Hematopoietic multipotent progenitor cell treated with erythropoietin and hydrocortisone succinate and interleukin-3 and kit ligand, for 17 days (in vitro differentiated cells): ENCODE measurements around the gene PLIN4.
"Not testable (repeated sequence)": the region's sequence is repeated elsewhere in the genome, so short reads cannot be mapped to it uniquely, and the experiment has no call there.

Source experiments
- DNase-seq: peaks from one replicate; pipeline ENCODE4 v3.0.0-alpha.2; 2015; ENCODE audit warnings: low spot score

The PLIN4 gene, protein sequence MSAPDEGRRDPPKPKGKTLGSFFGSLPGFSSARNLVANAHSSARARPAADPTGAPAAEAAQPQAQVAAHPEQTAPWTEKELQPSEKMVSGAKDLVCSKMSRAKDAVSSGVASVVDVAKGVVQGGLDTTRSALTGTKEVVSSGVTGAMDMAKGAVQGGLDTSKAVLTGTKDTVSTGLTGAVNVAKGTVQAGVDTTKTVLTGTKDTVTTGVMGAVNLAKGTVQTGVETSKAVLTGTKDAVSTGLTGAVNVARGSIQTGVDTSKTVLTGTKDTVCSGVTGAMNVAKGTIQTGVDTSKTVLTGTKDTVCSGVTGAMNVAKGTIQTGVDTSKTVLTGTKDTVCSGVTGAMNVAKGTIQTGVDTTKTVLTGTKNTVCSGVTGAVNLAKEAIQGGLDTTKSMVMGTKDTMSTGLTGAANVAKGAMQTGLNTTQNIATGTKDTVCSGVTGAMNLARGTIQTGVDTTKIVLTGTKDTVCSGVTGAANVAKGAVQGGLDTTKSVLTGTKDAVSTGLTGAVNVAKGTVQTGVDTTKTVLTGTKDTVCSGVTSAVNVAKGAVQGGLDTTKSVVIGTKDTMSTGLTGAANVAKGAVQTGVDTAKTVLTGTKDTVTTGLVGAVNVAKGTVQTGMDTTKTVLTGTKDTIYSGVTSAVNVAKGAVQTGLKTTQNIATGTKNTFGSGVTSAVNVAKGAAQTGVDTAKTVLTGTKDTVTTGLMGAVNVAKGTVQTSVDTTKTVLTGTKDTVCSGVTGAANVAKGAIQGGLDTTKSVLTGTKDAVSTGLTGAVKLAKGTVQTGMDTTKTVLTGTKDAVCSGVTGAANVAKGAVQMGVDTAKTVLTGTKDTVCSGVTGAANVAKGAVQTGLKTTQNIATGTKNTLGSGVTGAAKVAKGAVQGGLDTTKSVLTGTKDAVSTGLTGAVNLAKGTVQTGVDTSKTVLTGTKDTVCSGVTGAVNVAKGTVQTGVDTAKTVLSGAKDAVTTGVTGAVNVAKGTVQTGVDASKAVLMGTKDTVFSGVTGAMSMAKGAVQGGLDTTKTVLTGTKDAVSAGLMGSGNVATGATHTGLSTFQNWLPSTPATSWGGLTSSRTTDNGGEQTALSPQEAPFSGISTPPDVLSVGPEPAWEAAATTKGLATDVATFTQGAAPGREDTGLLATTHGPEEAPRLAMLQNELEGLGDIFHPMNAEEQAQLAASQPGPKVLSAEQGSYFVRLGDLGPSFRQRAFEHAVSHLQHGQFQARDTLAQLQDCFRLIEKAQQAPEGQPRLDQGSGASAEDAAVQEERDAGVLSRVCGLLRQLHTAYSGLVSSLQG (N-terminal part only)

DNA sequence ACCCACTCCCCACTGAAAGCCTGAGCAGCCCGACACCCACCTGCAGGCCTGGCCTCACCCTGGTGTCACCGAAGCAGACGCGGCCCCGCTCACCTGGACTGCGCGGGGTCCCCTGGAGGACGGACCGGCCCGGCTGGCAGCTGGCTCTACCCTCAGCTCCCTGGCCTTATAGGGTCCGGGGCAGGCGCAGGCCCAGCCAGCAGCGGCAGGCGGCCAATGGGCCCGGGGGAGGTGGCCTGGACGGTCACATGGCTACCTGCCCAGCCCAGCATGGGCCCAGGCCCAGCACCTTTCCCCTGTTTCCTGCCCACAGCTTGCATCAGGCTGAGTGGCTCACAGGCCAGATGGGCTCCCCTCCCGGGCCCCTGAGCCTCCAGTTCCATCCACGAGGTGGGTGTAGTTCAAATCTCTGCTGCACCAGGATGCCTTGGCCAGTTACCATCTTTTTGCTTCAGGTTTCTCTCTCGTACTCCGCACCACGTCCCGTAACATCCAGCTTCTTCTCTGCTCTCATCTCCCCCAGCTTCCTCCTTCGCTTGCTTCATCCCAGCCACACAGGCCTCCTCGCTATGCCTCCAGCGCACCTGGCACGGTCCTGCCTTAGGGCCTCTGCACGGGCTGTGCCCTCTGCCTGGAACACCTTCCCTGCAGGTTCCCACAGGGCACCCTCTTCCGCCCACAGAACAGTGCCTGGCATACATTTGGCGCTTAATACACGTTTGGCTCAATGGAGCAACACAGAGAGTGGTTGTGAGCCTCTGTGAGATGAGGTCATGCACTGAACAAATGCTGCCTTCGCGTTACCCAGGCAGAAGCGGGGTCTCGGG lies at the start of gene PLIN4:
Gene PLIN4 (minus strand): TSS at position 142 of the 827 bp plus-strand sequence. CDS start 214 bp downstream, outside the sequence.
- DNase-seq: no peak

DNA sequence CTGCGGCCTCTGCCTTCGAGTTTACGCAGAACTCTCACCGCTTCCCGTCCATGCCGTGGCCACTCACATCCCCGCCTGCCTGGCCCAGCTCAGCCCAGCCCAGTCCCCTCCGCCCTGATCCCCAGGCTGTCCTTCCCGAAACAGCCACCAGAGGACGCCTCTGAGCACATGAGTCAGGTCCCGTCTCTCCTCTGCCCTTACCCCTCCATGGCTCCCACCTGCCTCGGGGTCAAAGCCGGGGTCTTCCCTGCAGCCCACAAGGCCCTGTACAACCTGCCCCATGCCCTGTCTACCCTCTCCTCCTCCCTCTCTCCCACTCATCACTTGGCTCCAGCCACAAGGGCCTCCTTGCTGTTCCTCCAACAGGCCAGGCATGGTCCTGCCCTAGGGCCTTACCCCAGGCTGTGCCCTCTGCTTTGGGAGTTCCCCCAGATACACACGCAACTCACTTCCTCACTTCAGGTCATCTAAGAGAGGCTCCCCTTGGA lies 49.3 kb upstream of the PLIN4 start:
- DNase-seq: peak; percentile 63

DNA sequence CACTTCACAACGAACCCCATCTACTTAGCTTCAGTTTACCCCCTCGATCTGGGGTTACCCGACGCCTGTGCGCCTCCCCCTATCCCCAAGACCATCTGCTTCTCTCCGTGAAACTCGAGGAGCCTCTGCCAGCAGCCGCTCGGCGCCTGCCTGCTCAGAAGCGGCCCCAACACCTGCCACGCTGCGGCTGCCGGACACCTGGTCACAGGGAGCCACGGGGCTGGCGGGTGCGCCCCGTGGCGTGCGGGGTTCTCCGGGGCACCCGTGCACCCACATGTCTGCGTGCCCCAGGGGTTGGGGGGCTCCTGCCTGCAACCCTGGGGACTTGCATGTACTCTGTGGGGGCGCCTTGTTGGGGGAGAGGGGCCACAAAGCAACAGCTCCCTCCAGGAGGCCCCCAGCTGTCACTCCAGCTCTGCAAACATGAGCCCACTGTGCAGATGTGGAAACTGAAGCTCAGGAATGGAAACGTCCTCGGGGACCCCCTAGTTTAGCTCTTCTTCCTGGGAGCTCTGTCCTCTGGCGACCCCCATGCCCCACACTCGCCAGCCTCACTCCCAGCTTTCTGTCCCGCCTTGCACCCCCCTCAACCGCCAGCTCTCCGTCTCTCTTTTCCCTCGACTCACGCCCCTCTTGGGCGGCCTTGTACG lies 48.2 kb upstream of the PLIN4 start:
- no peak for DNase-seq

DNA sequence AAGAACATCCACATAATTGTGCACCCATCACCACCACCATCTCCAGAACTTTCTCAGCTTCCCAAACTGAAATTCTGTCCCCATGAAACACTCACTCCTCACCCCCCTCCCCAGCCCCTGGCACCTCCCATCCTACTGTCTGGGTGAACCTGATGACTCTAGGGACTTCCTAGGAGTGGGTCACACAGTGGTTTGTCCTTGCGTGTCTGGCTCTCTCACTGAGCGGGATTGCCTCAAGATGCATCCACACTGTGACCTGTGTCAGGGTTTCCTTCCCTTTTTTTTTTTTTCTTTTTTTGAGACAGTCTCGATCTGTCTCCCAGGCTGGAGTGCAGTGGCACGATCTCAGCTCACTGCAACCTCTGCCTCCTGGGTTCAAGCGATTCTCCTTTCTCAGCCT lies 45.3 kb upstream of the PLIN4 start:
- DNase-seq: not testable (repeated sequence)

DNA sequence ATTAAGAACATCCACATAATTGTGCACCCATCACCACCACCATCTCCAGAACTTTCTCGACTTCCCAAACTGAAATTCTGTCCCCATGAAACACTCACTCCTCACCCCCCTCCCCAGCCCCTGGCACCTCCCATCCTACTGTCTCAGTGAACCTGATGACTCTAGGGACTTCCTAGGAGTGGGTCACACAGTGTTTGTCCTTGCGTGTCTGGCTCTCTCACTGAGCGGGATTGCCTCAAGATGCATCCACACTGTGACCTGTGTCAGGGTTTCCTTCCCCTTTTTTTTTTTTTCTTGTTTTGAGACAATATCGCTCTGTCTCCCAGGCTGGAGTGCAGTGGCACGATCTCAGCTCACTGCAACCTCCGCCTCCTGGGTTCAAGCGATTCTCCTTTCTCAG lies 43.8 kb upstream of the PLIN4 start:
- DNase-seq: not testable (repeated sequence)

DNA sequence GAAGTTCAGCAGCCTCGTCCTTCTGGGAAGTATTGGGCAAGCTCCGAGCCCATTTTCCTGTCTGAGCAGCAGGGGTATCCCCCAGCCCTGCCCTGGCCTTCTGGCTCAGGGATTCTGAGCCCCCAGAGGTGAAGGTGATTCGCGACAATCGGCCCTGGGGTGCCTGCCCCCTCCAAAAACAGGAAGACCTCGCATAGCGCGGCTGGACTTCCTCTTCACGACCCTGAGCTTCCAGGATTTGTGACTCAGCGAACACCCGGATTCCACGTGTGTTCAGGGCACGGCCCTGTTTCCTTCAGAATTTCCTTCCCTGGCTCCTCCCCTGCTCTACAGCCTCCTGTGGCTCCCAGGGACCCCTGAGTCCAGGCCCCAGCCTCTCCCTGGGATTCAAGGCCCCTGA lies 41.3 kb upstream of the PLIN4 start, which contains the start of gene SEMA6B:
Gene SEMA6B (minus strand): TSS at position 116 of the 400 bp plus-strand sequence. CDS start 1,227 bp downstream, outside the sequence.
- no peak for DNase-seq

DNA sequence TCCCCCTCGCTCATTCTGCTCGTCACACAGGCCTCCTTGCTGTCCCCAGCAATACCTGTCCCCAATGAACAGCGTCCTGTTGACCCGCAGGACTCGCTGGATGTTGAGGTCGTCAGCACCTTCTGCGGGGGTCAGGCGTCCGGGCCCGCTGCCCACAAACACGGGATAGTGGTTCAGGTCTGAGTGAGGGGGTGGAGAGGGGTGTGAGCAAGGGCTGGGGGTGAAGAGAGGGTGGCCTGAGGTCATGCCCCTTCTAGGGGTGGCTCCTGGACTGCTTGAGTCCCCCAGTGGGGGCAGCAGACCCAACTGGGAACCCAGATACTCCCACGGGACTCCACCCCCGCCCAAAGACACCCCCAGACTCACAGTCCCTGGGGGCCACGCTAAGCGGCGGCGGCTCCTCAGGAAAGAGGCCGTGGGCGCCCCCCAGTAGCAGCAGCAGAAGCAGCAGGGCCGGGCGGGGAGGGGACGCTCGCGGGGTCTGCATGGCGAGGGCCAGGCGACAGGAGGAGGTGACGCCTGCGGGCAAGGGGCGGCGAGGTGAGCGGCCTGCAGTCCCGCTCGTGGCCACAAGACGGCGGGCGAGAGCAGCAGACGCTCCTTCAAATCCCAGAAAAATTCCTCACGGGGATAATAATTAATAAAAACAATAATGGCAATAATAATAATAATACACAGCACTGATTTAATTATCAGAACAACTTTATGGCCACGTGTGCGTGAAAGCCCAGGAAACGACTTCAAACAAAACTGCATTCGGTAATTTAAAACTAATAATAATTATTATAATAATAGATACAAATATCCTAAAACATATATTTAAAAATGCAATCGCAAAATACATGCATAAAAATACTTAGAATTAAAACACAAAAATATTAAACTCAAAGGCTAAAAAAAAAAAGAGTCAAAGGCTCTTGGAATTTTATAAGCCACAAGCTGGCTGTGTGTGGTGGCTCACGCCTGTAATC lies 40.0 kb upstream of the PLIN4 start:
- peak; percentile 30 for DNase-seq

DNA sequence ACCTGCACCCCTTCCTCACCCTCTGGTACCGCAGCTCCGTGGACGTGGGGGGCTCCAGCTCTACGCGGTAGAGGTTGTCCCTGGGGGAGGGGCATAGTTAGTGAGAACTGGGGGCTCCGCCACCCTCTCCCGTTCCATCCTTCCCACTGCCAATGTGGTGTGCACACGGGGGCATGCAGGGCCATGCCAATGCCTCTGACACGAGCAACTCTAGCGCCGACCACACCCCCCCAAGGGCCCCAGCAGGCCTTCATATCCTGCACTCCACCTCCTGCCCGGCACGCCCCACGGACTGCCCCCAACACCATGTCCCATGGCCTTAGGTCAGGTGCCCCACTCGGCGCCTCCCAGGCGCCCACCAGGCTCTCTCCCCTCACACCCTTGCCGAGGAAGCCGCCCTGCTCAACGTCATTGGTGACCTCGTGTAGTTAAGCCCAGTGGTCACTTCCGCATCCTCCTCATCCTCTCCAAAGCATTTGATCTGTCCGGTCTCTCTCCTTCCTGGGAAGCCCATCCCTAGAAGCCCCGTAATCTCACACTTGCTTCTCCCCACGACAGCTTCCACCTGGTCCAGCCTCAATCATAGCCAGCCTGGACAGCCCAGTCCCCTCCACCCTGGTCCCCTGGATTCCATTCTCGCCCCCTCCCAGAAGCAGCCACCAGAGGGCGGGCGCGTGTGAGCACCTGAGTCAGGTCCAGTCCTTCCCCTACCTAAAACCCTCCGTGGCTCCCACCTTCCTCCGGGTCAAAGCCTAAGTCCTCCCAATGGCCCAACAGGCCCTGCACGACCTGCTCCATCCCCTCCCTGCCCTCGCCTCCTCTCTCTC lies 39.1 kb upstream of the PLIN4 start:
- no peak for DNase-seq

DNA sequence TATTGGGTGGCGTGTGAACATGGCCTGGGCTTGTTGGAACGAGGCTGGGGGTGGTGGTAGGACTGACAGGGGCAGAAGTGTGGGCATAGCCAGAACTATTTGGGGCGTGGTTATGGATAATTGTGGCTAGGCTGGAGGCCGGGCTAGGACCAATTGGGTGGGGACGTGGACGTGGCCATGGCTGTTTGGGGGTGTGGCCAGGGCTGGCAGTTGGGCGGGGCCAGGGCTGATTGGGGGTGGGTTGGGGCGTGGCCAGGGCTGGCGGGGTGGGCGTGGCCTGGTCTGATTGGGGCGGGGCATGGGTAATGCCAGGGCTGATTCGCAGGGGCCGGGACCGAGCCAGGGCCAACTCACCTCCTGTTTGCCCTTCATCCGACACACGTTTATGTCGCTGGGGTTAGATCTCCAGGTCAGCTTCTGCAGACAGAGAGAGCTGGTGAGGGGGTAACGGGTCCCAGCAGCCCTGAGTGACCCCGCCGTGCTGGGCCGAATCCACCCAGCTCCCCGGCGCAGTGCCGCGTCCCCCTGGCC lies 38.4 kb upstream of the PLIN4 start:
- peak; percentile 75 for DNase-seq

DNA sequence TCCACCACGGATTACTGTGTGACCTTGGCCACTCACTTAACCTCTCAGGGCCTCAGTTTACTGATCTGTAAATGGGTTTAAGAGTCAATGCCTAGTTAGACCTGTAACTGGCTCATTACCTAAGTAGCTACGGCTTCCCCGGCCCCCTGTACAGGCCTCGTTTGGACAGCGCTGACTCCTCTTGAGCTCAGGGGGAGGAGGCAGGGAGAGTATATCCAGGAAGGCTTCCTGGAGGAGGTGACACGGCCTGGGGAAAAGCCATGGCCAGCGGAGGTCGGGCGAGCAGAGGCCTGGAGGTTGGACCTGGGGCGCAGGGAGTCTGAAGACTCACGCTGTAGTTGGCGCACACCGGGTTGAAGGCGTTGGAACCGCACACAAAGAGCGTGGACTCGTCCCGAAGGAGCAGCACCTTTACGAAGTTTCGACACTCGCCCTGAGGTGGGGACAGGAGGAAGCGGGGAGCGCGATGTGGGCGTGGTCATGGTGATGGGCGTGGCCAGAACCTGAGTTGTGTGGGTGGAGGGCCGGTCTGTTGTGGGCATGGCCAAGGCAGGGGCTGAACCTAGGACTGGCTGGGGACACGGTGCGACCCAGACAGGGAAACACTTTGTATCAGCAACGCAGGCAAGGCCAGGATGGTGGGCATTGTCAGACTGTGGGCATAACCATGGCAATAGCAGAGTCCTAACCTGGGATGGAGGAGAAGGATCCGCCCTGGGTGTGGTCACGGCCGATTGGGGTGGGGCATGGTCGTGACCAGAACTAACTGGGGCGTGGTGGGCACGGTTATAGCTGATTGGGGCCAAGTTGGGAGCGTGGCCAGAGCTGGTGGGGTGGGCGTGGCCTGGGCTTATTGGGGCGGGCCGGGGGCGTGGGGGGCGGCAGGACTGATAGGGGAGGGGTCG lies 37.6 kb upstream of the PLIN4 start:
- DNase-seq: peak; percentile 80

DNA sequence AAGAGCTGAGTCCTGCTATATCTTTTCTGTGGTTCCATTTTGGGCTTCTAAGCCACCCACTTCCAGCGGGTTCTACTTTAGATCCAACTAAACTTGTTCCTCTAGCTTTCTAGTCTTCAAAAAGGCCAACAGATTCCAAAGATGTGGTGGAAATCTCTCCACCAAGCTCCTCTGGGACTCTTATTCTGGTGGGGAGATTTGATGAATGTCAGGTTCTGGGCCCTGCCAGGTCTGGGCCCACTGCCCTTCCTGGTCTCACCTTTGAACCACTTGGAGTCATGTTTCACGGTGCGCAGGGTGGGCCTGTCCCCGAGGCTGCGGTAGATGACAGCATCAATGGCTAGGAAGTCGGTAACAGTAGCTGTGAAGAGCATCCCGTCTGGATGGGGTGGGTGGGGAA lies 36.4 kb upstream of the PLIN4 start:
- no peak for DNase-seq

DNA sequence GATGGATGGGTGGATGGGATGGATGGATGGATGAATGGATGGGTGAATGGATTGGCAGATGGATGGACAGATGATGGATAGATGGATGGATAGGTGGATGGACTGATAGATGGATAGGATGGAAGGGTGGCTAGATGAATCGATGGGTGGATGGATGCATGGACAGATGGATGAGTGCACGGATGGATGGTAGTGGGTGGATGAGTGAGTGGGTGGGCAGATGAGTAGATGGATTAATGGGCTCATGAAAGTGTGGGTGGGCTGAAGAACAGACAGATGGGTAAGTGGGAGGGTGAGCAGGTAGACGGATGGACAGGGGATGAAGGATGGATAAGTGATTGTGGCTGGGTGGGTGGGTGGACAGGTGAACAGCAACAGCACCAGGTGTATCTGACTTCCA lies 35.5 kb upstream of the PLIN4 start:
- no peak for DNase-seq

DNA sequence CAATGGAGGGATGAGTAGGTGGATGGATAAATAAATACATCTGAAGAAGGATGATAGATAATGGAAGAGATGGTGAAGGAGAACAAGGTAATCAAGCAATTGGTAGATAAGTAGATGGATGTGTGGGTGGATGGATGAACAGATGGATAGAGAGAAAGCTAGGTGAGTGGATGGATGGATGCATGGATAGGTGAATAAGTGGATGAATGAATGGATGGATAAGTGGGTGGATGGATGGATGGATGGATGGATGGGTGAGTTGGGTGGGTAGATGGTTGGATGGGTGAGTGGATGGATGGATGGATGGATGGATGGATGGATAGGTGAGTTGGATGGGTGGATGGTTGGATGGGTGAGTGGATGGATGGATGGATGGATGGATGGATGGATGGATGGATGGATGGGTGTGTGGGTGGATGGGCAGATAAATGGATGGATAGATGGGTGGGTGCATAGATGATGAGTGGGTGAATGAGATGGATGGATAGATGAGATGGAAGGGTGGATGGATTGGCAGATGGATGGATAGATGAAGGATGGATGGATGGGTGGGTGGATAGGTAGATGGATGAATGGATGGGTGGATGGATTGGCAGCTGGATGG lies 34.9 kb upstream of the PLIN4 start:
- DNase-seq: no peak

DNA sequence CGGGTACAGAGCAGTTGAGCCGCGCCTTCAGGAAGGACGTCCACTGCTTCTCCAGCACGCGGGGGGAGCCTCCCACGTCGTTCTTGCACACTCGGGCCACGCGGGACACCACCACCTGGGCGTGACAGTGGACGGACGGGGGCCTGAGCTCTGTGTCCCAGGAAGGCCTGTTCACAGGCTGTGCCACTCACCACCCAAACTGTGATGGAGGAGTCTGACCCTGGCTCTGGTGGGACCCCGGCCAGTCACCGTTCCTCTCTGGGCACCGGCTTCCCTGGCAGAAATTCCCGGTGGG lies 34.2 kb upstream of the PLIN4 start:
- no peak for DNase-seq

DNA sequence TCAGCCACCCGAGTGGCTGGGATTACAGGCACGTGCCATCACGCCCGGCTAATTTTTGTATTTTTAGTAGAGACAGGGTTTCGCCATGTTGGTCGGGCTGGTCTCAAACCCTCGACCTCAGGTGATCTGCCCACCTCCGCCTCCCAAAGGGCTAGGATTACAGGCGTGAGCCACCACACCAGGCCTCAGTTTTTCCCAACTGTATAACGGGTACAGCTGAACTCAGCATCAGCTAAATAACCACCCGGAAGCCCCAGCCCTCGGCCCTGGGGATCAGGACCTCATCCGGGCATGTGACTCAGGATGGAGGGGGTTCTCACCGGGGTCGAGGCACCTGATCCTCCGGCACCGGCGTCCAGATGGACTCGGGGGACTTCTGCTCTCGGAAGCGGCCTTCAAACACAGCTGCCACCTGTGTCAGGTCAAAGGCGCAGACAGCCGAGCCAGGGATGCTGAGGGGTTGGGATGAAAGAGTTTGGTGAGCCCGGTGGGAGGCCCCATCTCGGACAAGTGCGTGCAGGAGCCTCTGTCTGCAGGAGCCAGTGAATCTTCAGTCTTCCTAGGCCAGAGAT lies 32.3 kb upstream of the PLIN4 start:
- DNase-seq: no peak

DNA sequence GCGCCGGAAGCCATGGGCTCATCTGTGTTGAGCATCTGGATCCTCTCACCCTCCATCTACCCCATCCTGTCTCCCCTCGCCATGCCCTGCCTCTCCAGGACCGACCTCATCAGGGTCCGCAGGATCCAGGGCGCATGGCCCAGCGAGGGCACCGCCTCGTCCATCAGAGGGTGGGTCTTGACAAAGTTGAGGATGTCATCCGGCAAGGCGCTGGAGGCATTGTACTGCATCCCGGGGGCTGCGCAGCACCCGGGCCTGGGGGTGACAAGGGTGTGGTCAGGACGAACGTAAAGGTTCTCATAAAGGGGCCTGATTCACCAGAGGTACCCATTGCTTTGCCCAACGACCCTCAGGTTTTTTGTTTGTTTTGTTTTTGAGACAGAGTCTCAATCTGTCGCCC lies 31.7 kb upstream of the PLIN4 start:
- no peak for DNase-seq

DNA sequence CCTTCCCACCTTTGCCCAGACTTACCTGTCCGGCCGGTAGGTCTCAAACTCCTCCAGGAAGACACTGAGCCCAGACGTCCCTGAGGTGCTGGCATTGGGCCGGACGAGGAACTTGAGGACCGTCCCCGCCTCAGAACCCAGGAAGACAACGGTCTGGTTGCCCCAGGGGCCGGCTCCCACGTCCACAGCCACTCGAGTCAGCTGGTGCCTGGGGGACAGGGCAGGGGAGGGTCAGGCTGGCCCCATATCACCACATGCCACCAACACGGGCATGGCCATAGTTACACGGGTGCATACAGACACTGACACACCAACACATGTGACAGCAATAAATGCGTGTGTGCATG lies 29.9 kb upstream of the PLIN4 start:
- no peak for DNase-seq
